Fibroblast of the aortic adventitia (primary cell): ENCODE results near the gene MPP7. TPM values are rescaled to one million over a fixed set of nuclear protein-coding genes. Genes with fewer than 3 reads are reported as not detected.

Source experiments
- DNase-seq: peaks from one replicate; pipeline ENCODE4 v3.0.0-alpha.2; 2010; ENCODE audit warnings: low read depth
- H3K4me3 ChIP-seq: 2 replicates; pipeline ENCODE4 v1.5.1; 2011; ENCODE audit warnings: low read depth, mild to moderate bottlenecking, control low read depth, low read length, moderate library complexity
- small RNA-seq: library from RNA; depleted of rRNA; stranded (forward); fragments of <200 nt; gene quantifications from one replicate; pipeline ENCODE3, GENCODE V24; 2012
- total RNA-seq: library from RNA; depleted of rRNA; stranded (reverse); fragments of >200 nt; gene quantifications from 2 replicates; pipeline ENCODE4 v1.2.3, GENCODE V29; 2012; ENCODE audit warnings: low replicate concordance
- TF ChIP-seq, protein P1 (sequence below): IDR thresholded peaks from 2 replicates; pipeline ENCODE4 v1.5.1; 2011; ENCODE audit warnings: mild to moderate bottlenecking, low read length, control low read depth, inconsistent platforms; ENCODE audit not compliant: insufficient read depth

MPP7 gene
- total RNA-seq, 1 donor, result 1.4 TPM

GRCh38 chr10:28256776-28257175 is 46.1 kb downstream of the MPP7 start:
- TF ChIP-seq, protein P1, sequence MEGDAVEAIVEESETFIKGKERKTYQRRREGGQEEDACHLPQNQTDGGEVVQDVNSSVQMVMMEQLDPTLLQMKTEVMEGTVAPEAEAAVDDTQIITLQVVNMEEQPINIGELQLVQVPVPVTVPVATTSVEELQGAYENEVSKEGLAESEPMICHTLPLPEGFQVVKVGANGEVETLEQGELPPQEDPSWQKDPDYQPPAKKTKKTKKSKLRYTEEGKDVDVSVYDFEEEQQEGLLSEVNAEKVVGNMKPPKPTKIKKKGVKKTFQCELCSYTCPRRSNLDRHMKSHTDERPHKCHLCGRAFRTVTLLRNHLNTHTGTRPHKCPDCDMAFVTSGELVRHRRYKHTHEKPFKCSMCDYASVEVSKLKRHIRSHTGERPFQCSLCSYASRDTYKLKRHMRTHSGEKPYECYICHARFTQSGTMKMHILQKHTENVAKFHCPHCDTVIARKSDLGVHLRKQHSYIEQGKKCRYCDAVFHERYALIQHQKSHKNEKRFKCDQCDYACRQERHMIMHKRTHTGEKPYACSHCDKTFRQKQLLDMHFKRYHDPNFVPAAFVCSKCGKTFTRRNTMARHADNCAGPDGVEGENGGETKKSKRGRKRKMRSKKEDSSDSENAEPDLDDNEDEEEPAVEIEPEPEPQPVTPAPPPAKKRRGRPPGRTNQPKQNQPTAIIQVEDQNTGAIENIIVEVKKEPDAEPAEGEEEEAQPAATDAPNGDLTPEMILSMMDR, result no peak

DNA sequence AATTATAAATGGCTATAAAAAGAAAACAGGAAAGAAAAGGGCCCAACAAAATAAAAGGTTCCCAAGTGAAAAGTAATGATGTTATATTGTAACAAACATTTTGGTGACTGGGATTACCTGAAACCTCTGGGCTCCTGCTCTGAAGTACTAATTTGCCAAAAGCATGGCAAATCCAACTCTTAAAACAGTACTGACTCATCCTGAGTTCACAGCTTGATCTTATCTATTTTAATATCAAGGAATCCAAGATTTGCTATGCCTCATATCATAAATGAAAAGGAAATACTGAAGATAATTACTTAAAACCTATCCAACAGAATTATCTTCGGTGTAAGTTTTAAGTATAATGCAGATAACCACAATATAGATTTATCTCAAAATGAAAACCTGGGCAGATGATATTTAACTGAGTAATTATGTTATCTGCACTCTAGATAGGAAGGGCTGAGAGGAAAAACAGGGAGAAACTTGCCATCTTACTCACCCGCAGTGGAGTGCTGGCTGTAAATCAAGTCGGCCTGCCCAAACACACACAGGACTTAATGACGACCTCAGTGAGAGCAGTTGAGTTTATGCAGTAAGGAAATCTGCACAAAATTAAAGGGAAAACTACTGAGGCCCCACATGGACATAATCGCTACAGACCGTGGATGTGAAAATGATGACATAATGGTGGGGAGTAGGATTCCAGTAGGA is 48.4 kb downstream of the MPP7 start:
- H3K4me3 ChIP-seq, result no peak overlapping the region
- DNase-seq, result peak; percentile 68
- TF ChIP-seq, protein P1, result no peak

More at GRCh38 chr10:28256776-28257175, 46.1 kb downstream of the MPP7 start:
- no peak for DNase-seq
- H3K4me3 ChIP-seq, result no peak overlapping the region

- H3K4me3 ChIP-seq, result no peak overlapping the region
- TF ChIP-seq, protein P1, result no peak
- DNase-seq, result no peak
Measured at GRCh38 chr10:28253169-28253785, 49.6 kb downstream of the MPP7 start.

Small RNA genes lying within 50 kb of the gene (small RNA-seq; reads per million reads assigned to genes)
- not detected for gene MIR8086

Other genes starting within 250 kb of the MPP7 start
- gene WAC, start 230.1 kb upstream of the MPP7 start, total RNA-seq, result 59.9 and 86.7 TPM in 2 replicates